GM21619 (cell line): ENCODE measurements around the gene TNRC6C.
"Not testable (repeated sequence)": the region's sequence is repeated elsewhere in the genome, so short reads cannot be mapped to it uniquely, and the experiment has no call there.

ENCODE experiments used
- ATAC-seq: cut with Tn5 transposase; IDR thresholded peaks from one replicate; pipeline ENCODE4 v1.9.1; 2021; ENCODE audit not compliant: unreplicated experiment

Gene TNRC6C

DNA sequence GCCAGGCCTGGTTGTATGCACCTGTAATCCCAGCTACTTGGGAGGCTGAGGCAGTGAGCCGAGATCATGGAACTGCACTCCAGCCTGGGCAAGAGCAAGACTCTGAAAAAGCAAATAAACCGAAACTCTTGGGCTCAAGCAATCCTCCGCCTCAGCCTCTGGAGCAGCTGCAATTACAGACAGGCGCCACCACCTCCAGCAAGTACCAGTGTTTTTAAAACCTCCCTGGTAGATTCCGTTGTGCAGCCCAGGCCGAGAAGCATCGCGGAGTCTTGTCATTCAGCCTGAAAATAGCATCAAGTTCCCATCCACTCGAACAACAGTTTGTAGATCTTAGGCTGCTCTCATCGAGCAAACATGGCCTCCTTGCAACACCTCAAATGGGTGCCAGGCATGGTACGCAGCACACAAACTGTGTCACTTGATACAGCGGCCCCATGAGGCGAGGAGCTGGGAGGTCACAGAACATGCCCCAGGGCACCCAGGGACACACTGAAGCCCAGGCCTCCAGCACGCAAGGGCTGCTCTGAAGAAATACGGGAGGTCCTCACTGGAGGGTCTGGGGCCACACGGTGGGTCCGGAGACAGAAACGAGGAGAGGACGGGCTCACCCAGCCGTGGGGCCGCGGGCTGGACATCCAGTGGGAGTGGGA lies 152.0 kb downstream of the TNRC6C start:
- ATAC-seq = no peak

DNA sequence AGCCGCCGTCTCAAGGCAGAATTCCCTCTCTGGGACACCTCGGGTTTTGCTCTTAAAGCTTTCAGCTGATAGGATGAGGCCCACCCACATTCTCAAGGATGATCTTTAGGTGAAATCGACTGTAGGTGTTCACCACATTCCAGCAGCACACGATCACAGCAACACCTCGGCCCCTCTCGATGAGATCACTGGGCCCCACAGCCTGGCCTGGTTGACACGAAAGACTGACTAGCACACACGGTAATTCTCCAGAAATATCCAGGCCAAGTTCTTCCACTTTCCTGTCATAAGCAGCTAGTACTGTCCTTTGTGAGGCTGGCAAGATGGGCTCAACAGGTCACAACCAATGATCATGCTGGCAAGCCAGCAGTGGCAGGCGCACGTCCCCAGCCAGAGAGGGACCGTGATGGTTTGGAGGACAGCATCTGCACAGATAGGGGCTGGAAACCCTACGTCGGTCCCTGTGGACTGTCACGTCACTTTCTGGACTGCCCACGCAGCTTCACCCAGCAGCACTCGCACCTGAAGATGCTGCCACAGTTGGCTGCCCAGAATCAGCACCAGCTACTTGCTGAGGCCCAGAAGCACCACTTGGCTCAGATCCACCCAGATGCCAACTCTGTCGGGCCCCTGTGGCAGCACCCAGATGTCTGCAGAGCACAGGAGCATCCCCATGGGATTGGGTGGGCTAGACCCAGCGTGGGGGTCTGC lies 152.7 kb downstream of the TNRC6C start:
- no peak for ATAC-seq

- ATAC-seq = no peak
These were observed 153.4 kb downstream of the TNRC6C start for GRCh38 chr17:78111727-78112517.

DNA sequence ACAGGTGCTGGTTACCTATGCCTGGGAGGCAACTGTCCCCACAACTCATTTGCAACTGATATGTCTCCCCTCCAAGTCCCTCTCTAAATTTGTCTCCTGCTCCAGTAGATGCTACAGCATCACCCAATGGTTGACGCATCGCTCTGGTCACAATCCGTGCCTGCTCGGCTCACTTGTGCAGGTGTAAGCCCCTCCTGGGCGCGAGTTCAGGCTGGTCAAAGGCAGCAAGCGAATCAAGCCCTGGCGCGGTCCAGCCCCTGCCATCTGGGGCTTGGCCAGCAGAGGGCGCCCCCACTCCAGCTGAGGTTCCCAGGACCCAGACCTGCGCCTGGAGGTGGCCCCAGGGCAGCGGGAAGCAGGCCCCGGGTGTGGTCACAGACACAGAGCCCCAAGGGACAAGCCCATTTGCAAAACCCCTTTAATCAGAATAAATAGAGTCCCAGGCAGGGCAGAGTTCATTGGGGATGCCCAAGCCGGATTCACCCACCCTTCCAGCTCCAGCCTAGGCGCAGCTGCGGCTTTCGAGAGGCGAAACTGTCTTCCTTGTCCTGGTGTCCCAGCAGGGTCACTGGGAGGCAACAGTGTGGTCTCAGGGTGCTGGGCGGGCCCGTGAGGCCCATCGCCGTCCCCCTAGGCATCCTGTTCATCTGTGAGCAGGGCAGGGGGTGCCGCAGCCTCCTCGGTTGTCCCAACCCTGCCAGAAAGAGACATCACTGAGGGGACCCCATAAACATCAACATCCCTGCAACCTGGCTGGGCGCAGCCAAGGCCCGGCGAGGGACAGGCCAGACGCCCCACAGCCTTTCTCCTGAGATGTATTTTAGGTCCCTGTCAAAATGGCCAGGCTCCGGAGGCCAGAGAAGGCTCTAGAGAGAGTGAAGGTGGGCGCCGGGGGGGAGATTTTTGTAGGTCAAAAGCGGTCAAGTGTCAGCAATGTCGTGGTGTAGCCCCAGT lies 154.3 kb downstream of the TNRC6C start:
- ATAC-seq = no peak

DNA sequence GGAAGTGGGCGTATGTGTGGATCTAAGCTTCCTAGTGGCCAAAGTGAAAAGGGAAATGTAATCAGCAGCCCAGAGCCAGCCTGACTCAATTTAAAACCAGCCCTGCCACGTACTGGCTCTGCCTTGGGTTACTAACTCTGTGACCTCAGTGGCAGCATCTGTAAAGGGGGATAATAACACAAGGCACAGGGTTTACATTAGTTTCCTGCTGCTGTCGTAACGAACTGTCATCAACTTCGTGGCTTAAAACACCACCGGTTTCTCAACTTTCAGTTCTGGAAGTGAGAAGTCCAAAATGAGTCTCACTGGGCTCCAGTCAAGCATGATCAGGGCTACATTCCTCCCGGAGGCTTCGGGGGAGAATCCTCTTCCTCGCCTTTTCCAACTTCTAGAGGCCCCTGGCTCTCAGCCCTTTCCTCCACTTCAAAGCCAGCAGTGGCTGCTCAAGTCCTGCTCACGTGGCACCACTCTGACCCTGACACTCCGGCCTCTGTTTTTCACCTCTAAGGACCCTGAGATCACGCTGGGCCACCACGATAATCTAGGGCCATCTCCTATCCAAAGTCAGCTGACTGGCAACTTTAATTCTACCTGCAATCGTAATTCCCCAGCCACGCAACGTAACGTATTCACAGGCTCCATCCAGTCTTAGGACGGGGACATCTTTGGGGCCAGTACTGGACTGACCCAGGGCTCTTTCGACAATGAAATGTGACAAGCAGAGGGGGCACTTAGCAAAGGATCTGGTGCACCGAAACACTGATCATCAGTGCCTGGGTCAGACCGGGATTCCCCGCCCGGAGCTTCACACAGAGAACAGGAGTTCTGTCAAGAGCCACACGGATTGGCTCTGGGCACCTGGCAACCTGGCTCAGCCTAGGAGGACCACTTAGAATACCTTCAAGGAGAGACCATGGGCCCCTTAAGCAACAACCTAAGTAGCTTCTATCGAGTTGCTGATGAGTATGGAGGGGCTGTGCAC lies 155.6 kb downstream of the TNRC6C start:
- no peak for ATAC-seq

- no peak for ATAC-seq
These were observed 156.6 kb downstream of the TNRC6C start for GRCh38 chr17:78114831-78115723.

GRCh38 chr17:78115803-78116202 lies 157.3 kb downstream of the TNRC6C start:
- not testable (repeated sequence) for ATAC-seq

DNA sequence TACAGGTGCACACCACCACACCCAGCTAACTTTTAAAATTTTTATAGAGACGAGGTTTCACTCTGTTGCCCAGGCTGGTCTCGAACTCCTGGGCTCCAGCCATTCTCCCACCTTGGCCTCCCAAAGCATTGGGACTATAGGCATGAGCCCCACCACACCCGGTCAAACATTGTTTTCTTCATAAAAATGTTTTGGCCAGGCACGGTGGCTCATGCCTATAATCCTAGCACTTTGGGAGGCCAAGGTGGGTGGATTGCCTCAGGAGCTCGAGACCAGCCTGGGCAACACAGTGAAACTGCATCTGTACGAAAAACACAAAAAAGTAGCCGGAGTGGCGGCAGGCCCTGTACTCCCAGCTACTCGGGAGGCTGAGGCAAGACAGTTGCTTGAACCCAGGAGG lies 157.9 kb downstream of the TNRC6C start:
- ATAC-seq = no peak

GRCh38 chr17:78117027-78117981 lies 158.8 kb downstream of the TNRC6C start:
- ATAC-seq = no peak

GRCh38 chr17:78118801-78119241 lies 160.3 kb downstream of the TNRC6C start:
- no peak for ATAC-seq

GRCh38 chr17:78120537-78120936 lies 162.0 kb downstream of the TNRC6C start:
- no peak for ATAC-seq

GRCh38 chr17:78120971-78121800 lies 162.7 kb downstream of the TNRC6C start:
- ATAC-seq = no peak

GRCh38 chr17:78121801-78122215 lies 163.3 kb downstream of the TNRC6C start:
- no peak for ATAC-seq

DNA sequence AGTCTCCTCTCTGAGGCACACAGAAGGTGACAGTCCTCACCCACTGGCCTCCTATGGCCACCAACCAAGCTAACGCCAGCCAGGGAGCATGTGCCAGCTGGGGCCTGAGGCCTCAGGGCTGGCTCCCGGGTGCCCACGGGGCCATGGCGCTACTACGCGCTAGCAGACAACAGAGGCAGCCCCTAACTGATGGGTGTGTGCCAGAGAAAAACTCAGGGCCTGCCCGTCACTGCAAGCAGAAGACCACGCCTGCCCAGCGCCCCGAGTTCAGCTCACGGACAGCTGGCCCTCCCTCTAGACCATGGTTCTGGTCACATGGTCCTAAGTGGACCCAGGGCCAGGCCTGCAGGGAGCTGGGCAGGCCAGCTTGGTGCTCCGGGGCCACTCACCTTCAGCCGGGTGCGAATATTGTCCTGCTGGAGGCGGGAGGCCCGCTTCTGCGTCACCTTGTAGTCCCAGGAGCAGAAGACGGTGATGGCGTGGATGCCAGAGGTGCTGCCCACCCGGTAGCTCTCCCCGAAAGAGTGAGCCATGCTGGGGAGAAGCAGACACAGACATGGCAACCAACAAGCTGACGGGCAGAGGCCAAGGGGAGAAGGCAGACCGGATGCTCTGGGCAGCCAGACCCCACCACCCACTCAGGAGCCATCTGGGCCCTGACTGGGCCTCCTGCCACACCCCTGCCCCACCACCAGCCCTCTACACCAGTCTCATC lies 163.9 kb downstream of the TNRC6C start:
- no peak for ATAC-seq

- no peak for ATAC-seq
These were observed 164.4 kb downstream of the TNRC6C start for GRCh38 chr17:78122931-78123249.
